ENCODE data around the gene TXNRD2.
"Not testable (repeated sequence)": the region's sequence is repeated elsewhere in the genome, so short reads cannot be mapped to it uniquely, and the experiment has no call there.

TXNRD2 gene

DNA sequence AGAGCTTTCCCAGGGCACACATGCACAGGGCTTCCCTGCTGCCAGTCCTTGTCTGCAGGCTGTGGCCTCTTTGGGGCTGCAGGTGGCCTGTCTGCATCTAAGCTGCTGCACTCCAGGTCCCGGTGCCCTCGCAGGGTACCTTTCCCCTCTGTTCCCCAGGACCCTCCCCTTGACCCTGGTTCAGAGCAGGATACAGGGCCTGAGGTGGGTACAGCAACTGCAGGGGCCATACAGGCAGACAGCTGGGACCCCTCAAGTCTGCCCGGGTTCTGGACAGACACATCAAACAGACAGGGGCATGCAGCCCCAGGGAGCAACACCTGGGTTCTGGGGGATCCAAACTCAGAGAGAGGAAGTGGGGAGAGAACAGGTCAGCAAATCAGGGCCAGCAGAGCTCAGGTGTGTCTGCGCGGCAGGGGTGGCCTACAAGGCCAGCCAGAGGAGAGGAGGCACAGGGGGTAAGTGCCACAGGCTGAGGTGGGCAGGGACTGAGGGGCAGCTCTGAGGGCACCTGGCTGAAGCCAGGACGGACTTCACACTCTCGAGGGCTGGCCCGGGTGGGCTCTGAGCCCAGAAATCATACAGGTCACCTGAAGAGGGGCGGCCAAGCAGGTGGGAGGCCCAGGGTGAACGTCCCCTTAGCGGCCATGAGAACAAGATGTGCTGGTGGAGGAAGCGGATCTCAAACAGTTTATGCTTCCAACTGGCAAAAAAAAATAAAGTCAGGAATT is 29.9 kb downstream of the TXNRD2 start:
- Histone ChIP-seq H3K36me3 (ENCODE audit: insufficient read depth, low read length) (peaks cover 40% of the 10 kb centered on the region), H3K27ac (ENCODE audit: low read depth, low read length) (no peak overlapping the region), H3K4me1 (ENCODE audit: insufficient read depth, low read length) (no peaks in the 10 kb centered on the region), H3K9ac (ENCODE audit: low read length) (no peak overlapping the region), H3K9me3 (ENCODE audit: low read length) (no peaks in the 10 kb centered on the region), H3K4me3 (ENCODE audit: low read depth in 1 of 2, low read length in 2 of 2) (no peak overlapping the region), H3K27me3 (ENCODE audit: control insufficient read depth in 1 of 2, insufficient read depth in 2 of 2, low read length in 2 of 2) (no peaks in the 10 kb centered on the region)

DNA sequence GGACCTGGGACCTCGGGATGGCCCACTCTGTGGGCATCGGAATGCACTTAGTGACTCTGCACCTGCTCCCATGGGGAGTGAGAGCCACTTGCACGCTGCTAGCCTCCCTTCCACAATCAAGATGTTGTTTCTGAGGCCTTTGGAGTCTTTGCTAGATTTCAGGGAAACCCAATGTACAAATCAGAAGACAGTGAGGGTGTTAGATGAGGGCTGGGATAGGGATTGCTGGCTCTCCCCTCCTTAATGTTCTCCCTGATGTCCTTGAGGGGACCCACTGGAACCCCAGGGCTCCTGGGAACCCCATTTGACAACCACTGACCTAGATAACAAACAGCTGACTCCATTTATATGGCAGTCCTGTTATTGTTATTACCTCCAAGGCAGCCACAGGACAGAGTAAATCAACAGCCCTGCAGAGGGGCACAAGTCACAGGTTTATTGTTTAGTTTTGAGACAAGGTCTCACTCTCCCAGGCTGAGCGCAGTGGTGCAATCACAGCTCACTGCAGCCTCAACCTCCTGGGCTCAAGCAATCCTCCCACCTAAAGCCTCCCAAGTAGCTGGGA is 31.4 kb downstream of the TXNRD2 start:
- H3K27me3 ChIP-seq (ENCODE audit: control insufficient read depth in 1 of 2, insufficient read depth in 2 of 2, low read length in 2 of 2) = no peaks in the 10 kb centered on the region
- no peaks in the 10 kb centered on the region for H3K4me1 ChIP-seq (ENCODE audit: insufficient read depth, low read length)
- no peaks in the 10 kb centered on the region for H3K9me3 ChIP-seq (ENCODE audit: low read length)
- peaks cover 29% of the 10 kb centered on the region for H3K36me3 ChIP-seq (ENCODE audit: insufficient read depth, low read length)
- no peak overlapping the region for H3K4me3 ChIP-seq (ENCODE audit: low read depth in 1 of 2, low read length in 2 of 2)
- no peak overlapping the region for H3K27ac ChIP-seq (ENCODE audit: low read depth, low read length)
- no peak overlapping the region for H3K9ac ChIP-seq (ENCODE audit: low read length)

DNA sequence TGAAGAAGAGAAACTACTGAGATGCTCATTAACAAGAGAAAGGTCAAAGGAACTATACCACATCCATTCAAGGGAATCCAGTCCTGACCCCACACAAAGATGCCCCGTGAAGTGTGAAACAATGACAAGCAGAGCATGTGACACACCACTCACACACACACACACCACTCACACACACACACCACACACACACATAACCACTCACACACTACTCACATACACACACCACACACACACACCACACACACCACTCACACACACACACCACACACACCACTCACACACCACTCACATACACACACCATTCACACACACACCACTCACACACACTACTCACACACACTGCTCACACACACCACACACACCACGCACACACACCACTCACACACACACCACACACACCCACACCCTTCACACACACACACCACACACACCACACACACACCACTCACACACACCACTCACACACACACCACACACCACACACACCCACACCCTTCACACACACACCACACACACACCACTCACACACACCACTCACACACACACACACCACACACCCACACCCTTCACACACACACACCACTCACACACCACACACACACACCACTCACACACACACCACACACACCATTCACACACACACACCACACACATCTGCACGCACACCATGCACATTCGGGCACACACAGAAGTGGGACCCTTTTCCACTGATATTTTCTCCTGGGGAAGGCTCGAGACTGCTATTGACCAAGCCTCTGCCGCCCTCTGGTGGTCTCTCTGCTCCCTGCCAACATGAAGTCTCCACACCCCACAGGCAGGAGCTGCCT is 32.1 kb downstream of the TXNRD2 start:
- Histone ChIP-seq H3K4me3 (ENCODE audit: low read depth in 1 of 2, low read length in 2 of 2) (no peak overlapping the region), H3K36me3 (ENCODE audit: insufficient read depth, low read length) (peaks cover 22% of the 10 kb centered on the region), H3K9ac (ENCODE audit: low read length) (no peak overlapping the region), H3K27ac (ENCODE audit: low read depth, low read length) (no peak overlapping the region), H3K27me3 (ENCODE audit: control insufficient read depth in 1 of 2, insufficient read depth in 2 of 2, low read length in 2 of 2) (no peaks in the 10 kb centered on the region), H3K9me3 (ENCODE audit: low read length) (no peaks in the 10 kb centered on the region), H3K4me1 (ENCODE audit: insufficient read depth, low read length) (no peaks in the 10 kb centered on the region)

DNA sequence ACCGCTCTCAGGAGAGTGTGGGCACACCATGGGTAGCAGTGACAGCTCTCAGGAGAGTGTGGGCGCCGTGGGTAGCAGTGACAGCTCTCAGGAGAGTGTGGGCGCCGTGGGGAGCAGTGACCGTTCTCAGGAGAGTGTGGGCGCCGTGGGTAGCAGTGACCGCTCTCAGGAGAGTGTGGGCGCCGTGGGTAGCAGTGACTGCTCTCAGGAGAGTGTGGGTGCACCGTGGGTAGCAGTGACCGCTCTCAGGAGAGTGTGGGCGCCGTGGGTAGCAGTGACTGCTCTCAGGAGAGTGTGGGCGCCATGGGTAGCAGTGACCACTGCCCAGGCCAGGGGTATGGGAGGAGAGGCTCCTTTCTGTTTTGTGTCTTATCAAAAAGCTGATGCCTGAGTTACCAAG is 33.7 kb downstream of the TXNRD2 start:
- not testable (repeated sequence) for H3K27ac ChIP-seq (ENCODE audit: low read depth, low read length); H3K36me3 ChIP-seq (ENCODE audit: insufficient read depth, low read length); H3K4me3 ChIP-seq (ENCODE audit: low read depth in 1 of 2, low read length in 2 of 2); H3K4me1 ChIP-seq (ENCODE audit: insufficient read depth, low read length); H3K27me3 ChIP-seq (ENCODE audit: control insufficient read depth in 1 of 2, insufficient read depth in 2 of 2, low read length in 2 of 2); H3K9me3 ChIP-seq (ENCODE audit: low read length); H3K9ac ChIP-seq (ENCODE audit: low read length)

DNA sequence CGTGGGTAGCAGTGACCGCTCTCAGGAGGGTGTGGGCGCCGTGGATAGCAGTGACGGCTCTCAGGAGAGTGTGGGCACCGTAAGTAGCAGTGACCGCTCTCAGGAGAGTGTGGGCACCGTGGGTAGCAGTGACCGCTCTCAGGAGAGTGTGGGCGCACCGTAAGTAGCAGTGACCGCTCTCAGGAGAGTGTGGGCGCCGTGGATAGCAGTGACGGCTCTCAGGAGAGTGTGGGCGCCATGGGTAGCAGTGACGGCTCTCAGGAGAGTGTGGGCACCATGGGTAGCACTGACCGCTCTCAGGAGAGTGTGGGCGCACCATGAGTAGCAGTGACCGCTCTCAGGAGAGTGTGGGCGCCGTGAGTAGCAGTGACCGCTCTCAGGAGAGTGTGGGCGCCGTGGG is 34.8 kb downstream of the TXNRD2 start:
- H3K4me3 ChIP-seq (ENCODE audit: low read depth in 1 of 2, low read length in 2 of 2); H3K9ac ChIP-seq (ENCODE audit: low read length); H3K4me1 ChIP-seq (ENCODE audit: insufficient read depth, low read length); H3K9me3 ChIP-seq (ENCODE audit: low read length); H3K27ac ChIP-seq (ENCODE audit: low read depth, low read length); H3K27me3 ChIP-seq (ENCODE audit: control insufficient read depth in 1 of 2, insufficient read depth in 2 of 2, low read length in 2 of 2); H3K36me3 ChIP-seq (ENCODE audit: insufficient read depth, low read length): not testable (repeated sequence)

DNA sequence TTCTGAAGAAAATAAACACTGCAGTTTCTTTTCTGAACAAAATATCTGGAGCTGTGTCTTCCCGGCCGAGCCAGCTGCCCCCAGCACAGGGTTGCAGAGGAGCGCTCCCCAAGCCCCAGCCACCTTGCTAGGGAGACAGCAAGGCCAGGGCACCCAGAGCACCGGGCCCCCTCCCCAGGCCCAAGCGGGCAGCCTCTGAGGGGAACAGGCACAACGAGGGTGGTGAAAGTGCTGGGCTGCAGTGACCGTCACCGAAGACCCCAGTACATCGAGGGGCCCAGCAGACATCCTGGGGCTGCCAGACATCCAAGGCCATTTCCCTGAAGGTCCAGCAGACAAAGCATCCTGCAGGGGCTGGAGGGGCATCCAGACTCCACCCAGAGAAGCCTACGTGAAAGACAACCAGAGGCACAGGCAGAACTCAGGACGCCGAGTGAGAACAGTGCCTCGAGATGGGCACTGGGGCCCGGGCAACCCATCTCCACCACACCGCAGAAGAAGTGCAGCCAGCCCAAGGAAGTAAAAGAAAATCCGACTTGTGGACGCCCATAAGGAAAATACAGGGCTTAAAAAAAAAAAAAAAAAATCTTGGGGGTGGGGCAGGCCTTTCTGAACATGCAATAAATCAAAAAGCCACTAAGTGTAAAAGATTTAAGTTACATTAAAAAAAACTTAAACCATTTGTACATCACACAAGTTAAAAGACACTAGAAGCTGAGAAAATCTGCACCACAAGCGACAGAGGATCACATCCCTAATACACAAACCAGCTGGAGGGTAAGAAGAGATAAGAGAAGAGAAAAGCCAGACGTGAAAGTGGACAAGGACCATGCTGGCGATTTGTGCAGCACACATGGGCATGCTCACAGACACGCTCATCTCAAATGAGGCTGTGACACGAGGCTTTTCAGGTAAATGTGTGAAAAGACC is 36.0 kb downstream of the TXNRD2 start:
- Histone ChIP-seq H3K9ac (ENCODE audit: low read length) (no peak overlapping the region), H3K4me3 (ENCODE audit: low read depth in 1 of 2, low read length in 2 of 2) (no peak overlapping the region), H3K9me3 (ENCODE audit: low read length) (no peaks in the 10 kb centered on the region), H3K27me3 (ENCODE audit: control insufficient read depth in 1 of 2, insufficient read depth in 2 of 2, low read length in 2 of 2) (no peaks in the 10 kb centered on the region), H3K36me3 (ENCODE audit: insufficient read depth, low read length) (peaks cover 7% of the 10 kb centered on the region), H3K27ac (ENCODE audit: low read depth, low read length) (no peak overlapping the region), H3K4me1 (ENCODE audit: insufficient read depth, low read length) (no peaks in the 10 kb centered on the region)

DNA sequence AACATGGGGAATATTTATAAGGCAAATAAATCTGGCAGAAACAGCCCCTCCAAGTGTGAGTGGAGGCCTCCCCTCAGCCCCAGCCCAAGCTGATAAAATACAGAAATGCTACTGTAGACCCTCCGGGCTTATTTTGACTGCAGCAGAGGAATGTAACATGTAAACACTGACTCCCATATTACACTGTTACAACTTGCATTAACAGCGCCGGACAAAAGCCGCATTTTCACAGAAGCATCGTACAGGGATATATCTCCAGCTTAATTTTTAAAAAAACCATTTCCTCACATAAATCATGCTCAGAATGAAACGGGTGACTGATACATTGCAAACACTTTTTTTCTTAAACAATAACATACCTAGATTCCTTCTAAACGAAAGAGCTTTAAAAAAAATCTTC is 36.7 kb downstream of the TXNRD2 start:
- Histone ChIP-seq H3K9ac (ENCODE audit: low read length) (no peak overlapping the region), H3K27ac (ENCODE audit: low read depth, low read length) (no peak overlapping the region), H3K9me3 (ENCODE audit: low read length) (no peaks in the 10 kb centered on the region), H3K4me1 (ENCODE audit: insufficient read depth, low read length) (no peaks in the 10 kb centered on the region), H3K27me3 (ENCODE audit: control insufficient read depth in 1 of 2, insufficient read depth in 2 of 2, low read length in 2 of 2) (no peaks in the 10 kb centered on the region), H3K36me3 (ENCODE audit: insufficient read depth, low read length) (peaks cover 7% of the 10 kb centered on the region), H3K4me3 (ENCODE audit: low read depth in 1 of 2, low read length in 2 of 2) (no peak overlapping the region)

DNA sequence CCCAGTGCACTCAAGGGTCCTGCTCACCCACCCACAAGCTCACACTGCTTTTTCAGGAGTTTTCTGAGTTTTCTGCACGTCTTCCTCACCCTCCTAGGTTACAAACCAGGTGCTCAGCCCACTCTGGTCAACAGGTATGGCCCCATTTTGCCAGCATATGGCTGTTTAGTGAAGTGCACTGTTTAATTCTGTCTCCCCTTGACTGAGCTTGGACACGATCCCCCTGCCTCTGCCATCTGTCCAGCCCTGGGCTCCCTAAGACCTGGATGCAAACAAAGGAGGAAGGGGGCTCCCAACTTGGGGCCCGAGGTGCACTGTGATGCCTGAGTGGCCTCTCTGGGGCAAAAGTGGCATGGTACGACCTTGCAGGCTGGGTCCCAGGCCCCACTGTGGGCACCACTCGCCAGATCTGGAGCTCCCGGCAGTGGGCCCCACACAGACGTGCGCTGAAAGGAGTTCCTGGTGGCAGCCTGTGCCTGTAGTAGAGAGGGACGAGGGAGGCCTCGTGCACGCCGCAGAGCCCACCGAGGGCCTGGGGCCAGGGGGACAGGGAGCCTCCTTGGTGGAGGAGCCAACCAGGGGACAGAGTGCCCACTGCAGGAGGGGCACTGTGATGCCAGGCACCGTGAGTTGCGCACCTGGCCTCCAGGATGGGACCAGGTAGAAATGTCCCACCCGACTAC is 37.3 kb downstream of the TXNRD2 start:
- Histone ChIP-seq H3K27ac (ENCODE audit: low read depth, low read length) (no peak overlapping the region), H3K4me1 (ENCODE audit: insufficient read depth, low read length) (no peaks in the 10 kb centered on the region), H3K9ac (ENCODE audit: low read length) (no peak overlapping the region), H3K9me3 (ENCODE audit: low read length) (no peaks in the 10 kb centered on the region), H3K4me3 (ENCODE audit: low read depth in 1 of 2, low read length in 2 of 2) (no peak overlapping the region), H3K27me3 (ENCODE audit: control insufficient read depth in 1 of 2, insufficient read depth in 2 of 2, low read length in 2 of 2) (no peaks in the 10 kb centered on the region), H3K36me3 (ENCODE audit: insufficient read depth, low read length) (peaks cover 11% of the 10 kb centered on the region)

DNA sequence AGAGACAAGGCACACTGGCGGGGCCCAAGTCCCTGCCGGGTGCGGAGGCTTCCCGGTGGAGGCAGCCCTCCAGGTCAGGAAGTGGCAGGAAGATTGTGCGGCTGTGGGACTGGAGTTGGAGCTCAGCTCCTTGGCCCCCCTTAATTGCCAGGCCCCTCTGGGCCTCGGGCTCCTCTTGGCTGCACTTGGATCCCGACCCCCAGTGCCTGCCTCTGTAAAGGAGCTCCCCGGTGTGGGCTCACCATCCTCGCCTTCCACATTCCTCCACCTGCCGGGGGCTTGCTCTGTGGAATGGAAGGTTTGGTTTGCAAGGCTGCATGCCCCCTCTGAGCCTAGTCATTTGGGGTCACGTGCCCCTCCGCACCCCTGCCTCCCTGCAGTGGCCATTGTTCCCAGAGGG is 38.1 kb downstream of the TXNRD2 start:
- no peak overlapping the region for H3K4me3 ChIP-seq (ENCODE audit: low read depth in 1 of 2, low read length in 2 of 2)
- H3K9me3 ChIP-seq (ENCODE audit: low read length) = no peaks in the 10 kb centered on the region
- no peak overlapping the region for H3K9ac ChIP-seq (ENCODE audit: low read length)
- no peaks in the 10 kb centered on the region for H3K27me3 ChIP-seq (ENCODE audit: control insufficient read depth in 1 of 2, insufficient read depth in 2 of 2, low read length in 2 of 2)
- H3K4me1 ChIP-seq (ENCODE audit: insufficient read depth, low read length) = no peaks in the 10 kb centered on the region
- H3K36me3 ChIP-seq (ENCODE audit: insufficient read depth, low read length) = peaks cover 8% of the 10 kb centered on the region
- no peak overlapping the region for H3K27ac ChIP-seq (ENCODE audit: low read depth, low read length)

DNA sequence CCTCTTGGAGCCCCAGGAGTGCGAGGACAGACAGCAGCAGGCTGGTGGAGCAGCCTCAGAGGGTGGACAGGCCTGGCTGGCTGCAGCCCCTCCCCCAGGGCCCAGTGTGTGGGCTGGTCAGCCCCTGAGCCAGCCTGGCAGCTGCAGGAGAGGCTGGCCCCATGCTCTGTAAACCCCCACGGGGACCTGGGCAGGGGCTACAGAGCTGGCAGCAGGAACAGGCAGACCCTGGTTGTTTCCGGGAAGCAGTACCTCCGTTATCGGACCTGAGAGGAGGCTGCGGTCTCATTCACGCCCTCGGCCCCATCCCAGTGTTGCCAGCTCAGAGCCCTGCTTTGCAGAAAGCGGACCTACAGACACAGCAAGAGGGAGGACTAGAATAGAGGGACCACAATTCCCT is 38.6 kb downstream of the TXNRD2 start:
- H3K9me3 ChIP-seq (ENCODE audit: low read length) = no peaks in the 10 kb centered on the region
- H3K4me1 ChIP-seq (ENCODE audit: insufficient read depth, low read length) = no peaks in the 10 kb centered on the region
- no peak overlapping the region for H3K9ac ChIP-seq (ENCODE audit: low read length)
- H3K27me3 ChIP-seq (ENCODE audit: control insufficient read depth in 1 of 2, insufficient read depth in 2 of 2, low read length in 2 of 2) = no peaks in the 10 kb centered on the region
- peaks cover 6% of the 10 kb centered on the region for H3K36me3 ChIP-seq (ENCODE audit: insufficient read depth, low read length)
- H3K4me3 ChIP-seq (ENCODE audit: low read depth in 1 of 2, low read length in 2 of 2) = no peak overlapping the region
- H3K27ac ChIP-seq (ENCODE audit: low read depth, low read length) = no peak overlapping the region

All from muscle layer of colon (tissue), 2 donors.